NCI-H524 treated with DMSO at 0.1 percent for 48 hours (cell line): ENCODE measurements around the gene RGS17.
A peak's percentile ranks its signal among the peaks of the same experiment; 100 is the strongest.
"Not testable (repeated sequence)": the region's sequence is repeated elsewhere in the genome, so short reads cannot be mapped to it uniquely, and the experiment has no call there.

Source experiments
- DNase-seq: peaks from one replicate; lab custom pipeline; 2025; lab: John Stamatoyannopoulos, UW

RGS17 gene

GRCh38 chr6:152984513-152984872 is 146.6 kb downstream of the RGS17 start:
- DNase-seq, result no peak

- DNase-seq, result peak; percentile 92
These were observed 147.2 kb downstream of the RGS17 start for GRCh38 chr6:152983637-152984512.

GRCh38 chr6:152982904-152983636 is 148.0 kb downstream of the RGS17 start, which contains the start of gene FBXO5:
TSS of gene FBXO5 (minus strand) at chr6:152983041. CDS start at chr6:152982959, 82 bp downstream.
- DNase-seq, result peak; percentile 89

- DNase-seq, result no peak
These were observed 148.8 kb downstream of the RGS17 start for GRCh38 chr6:152981989-152982903.

- DNase-seq, result no peak
These were observed 149.9 kb downstream of the RGS17 start for GRCh38 chr6:152981219-152981618.

GRCh38 chr6:152980656-152981055 is 150.4 kb downstream of the RGS17 start:
- no peak for DNase-seq

- DNase-seq, result no peak
These were observed 152.0 kb downstream of the RGS17 start for GRCh38 chr6:152979116-152979515.

GRCh38 chr6:152978058-152978457 is 153.0 kb downstream of the RGS17 start:
- DNase-seq, result no peak

GRCh38 chr6:152977556-152977955 is 153.5 kb downstream of the RGS17 start:
- DNase-seq, result no peak

GRCh38 chr6:152976749-152977148 is 154.3 kb downstream of the RGS17 start:
- no peak for DNase-seq

- DNase-seq, result no peak
These were observed 155.7 kb downstream of the RGS17 start for GRCh38 chr6:152975204-152975915.

- no peak for DNase-seq
These were observed 157.2 kb downstream of the RGS17 start for GRCh38 chr6:152973916-152974315.

GRCh38 chr6:152969688-152970418 is 161.2 kb downstream of the RGS17 start:
- DNase-seq, result no peak

- not testable (repeated sequence) for DNase-seq
These were observed 164.8 kb downstream of the RGS17 start for GRCh38 chr6:152966168-152966894.

- DNase-seq, result no peak
These were observed 171.7 kb downstream of the RGS17 start for GRCh38 chr6:152959333-152959732.

GRCh38 chr6:152957796-152958195 is 173.3 kb downstream of the RGS17 start:
- no peak for DNase-seq
